H1 (cell line): ENCODE measurements around the gene MEFV. TPM values are rescaled to one million over a fixed set of nuclear protein-coding genes. Genes with fewer than 3 reads are reported as not detected.
A peak's percentile ranks its signal among the peaks of the same experiment; 100 is the strongest.

Source experiments
- CTCF ChIA-PET: fragments of 300-600 bp; sonication (Branson Sonifier 250); formaldehyde crosslinking; loops from one replicate; lab custom pipeline; 2021; ENCODE audit not compliant: partially characterized antibody; lab: Charles Lee
- POLR2A ChIA-PET: fragments of 300-600 bp; sonication (Branson Sonifier 250); formaldehyde crosslinking; loops from one replicate; lab custom pipeline; 2021; ENCODE audit warnings: inconsistent platforms; ENCODE audit not compliant: partially characterized antibody; lab: Charles Lee
- DNase-seq, 2 experiments: peaks; one replicate each; pipeline versions ENCODE4 v3.0.0 to v3.0.0-alpha.2; 2010 to 2022; ENCODE audit warnings: low spot score in 2 of 2, low read depth in 1 of 2, mixed read lengths in 1 of 2
- FAIRE-seq: peaks from 2 replicates; lab custom pipeline; 2011; peaks lifted over from hg19 to GRCh38; lab: Jason Lieb, UNC
- H2AFZ ChIP-seq: 2 replicates; pipeline ENCODE4 v1.8.1; 2012; ENCODE audit warnings: low read length, inconsistent platforms
- H2AK5ac ChIP-seq: 2 replicates; pipeline ENCODE4 v1.6.1; 2013; ENCODE audit warnings: low read depth, low read length
- H2BK120ac ChIP-seq: replicated peaks from 2 replicates; pipeline ENCODE3; 2013; ENCODE audit warnings: low read depth, low read length, inconsistent platforms
- H2BK12ac ChIP-seq: 2 replicates; pipeline ENCODE4 v1.6.1; 2013; ENCODE audit warnings: low read depth, low read length
- H2BK15ac ChIP-seq: 2 replicates; pipeline ENCODE4 v1.6.1; 2013; ENCODE audit warnings: low read length
- H2BK20ac ChIP-seq: 2 replicates; pipeline ENCODE4 v1.6.1; 2013; ENCODE audit warnings: low read length
- H2BK5ac ChIP-seq: 2 replicates; pipeline ENCODE4 v1.6.1; 2013; ENCODE audit warnings: low read depth, low read length
- H3K14ac ChIP-seq: 2 replicates; pipeline ENCODE4 v1.6.1; 2013; ENCODE audit warnings: inconsistent platforms; ENCODE audit not compliant: insufficient read length
- H3K18ac ChIP-seq: 2 replicates; pipeline ENCODE4 v1.6.1; 2013; ENCODE audit warnings: low read length; ENCODE audit errors: extremely low read depth
- H3K23ac ChIP-seq: 2 replicates; pipeline ENCODE4 v1.6.1; 2013; ENCODE audit warnings: inconsistent platforms; ENCODE audit not compliant: insufficient read length
- H3K23me2 ChIP-seq: 2 replicates; pipeline ENCODE4 v1.6.1; 2013; ENCODE audit warnings: low read depth, low read length
- H3K27ac ChIP-seq: 2 replicates; pipeline ENCODE4 v1.6.1; 2011; ENCODE audit warnings: low read depth, low read length, inconsistent platforms
- H3K27me3 ChIP-seq, 4 experiments: replicated peaks in 1 of 4; 1 replicate in 1 of 4; 2 replicates in 3 of 4; pipeline versions ENCODE4 v1.6.1 to v1.8.1; 2011 to 2013; ENCODE audit warnings: low read length in 3 of 4, mild to moderate bottlenecking in 3 of 4, inconsistent platforms in 2 of 4, mixed read lengths in 2 of 4, moderate library complexity in 1 of 4; ENCODE audit not compliant: control insufficient read depth in 3 of 4, insufficient read depth in 3 of 4; ENCODE audit errors: extremely low read depth in 1 of 4
- H3K36me3 ChIP-seq, 4 experiments: 2 replicates each; pipeline versions ENCODE4 v1.6.1 to v1.8.1; 2011 to 2013; ENCODE audit warnings: mild to moderate bottlenecking in 4 of 4, low read length in 3 of 4, moderate library complexity in 2 of 4, control low read depth in 1 of 4, inconsistent platforms in 1 of 4; ENCODE audit not compliant: insufficient read depth in 4 of 4, control insufficient read depth in 2 of 4
- H3K4ac ChIP-seq: replicated peaks from 2 replicates; pipeline ENCODE3; 2013; ENCODE audit warnings: low read length, low read depth, mixed read lengths, inconsistent platforms; ENCODE audit not compliant: insufficient read length
- H3K4me1 ChIP-seq, 4 experiments: replicated peaks in 1 of 4; 1 replicate in 1 of 4; 2 replicates in 3 of 4; pipeline versions ENCODE4 v1.6.1 to v1.8.1; 2011 to 2013; ENCODE audit warnings: low read length in 3 of 4, inconsistent platforms in 2 of 4, mixed read lengths in 1 of 4; ENCODE audit not compliant: insufficient read depth in 4 of 4, control insufficient read depth in 3 of 4
- H3K4me2 ChIP-seq, 2 experiments: 2 replicates each; pipeline versions ENCODE4 v1.6.1 to v1.8.1; 2011 to 2013; ENCODE audit warnings: low read depth in 2 of 2, low read length in 2 of 2, control low read depth in 1 of 2, inconsistent platforms in 1 of 2, mild to moderate bottlenecking in 1 of 2; ENCODE audit not compliant: insufficient read depth in 1 of 2
- H3K4me3 ChIP-seq, 4 experiments: fragments of 200-600, 300-600 bp in 1 of 4; sonication (generic), shearing (Covaris generic), sonication (Bioruptor Twin) in 1 of 4; 2 replicates each; pipeline versions ENCODE4 v1.5.1 to v1.8.1; 2011 to 2016; ENCODE audit warnings: low read length in 4 of 4, low read depth in 3 of 4, control low read depth in 2 of 4, inconsistent platforms in 2 of 4, mild to moderate bottlenecking in 2 of 4, mixed read lengths in 1 of 4, moderate library complexity in 1 of 4; ENCODE audit not compliant: insufficient read depth in 2 of 4; ENCODE audit errors: extremely low read depth in 1 of 4
- H3K56ac ChIP-seq: replicated peaks from 2 replicates; pipeline ENCODE3; 2013; ENCODE audit warnings: low read depth, mild to moderate bottlenecking, mixed read lengths, low read length, inconsistent platforms; ENCODE audit not compliant: insufficient read length
- H3K79me1 ChIP-seq: 2 replicates; pipeline ENCODE4 v1.6.1; 2013; ENCODE audit warnings: low read depth, low read length, control low read depth
- H3K79me2 ChIP-seq, 2 experiments: 2 replicates each; pipeline versions ENCODE4 v1.6.1 to v1.8.1; 2012 to 2013; ENCODE audit warnings: low read length in 2 of 2, mild to moderate bottlenecking in 2 of 2, inconsistent platforms in 1 of 2; ENCODE audit not compliant: insufficient read depth in 2 of 2, control insufficient read depth in 1 of 2
- H3K9ac ChIP-seq, 4 experiments: replicated peaks in 1 of 4; 1 replicate in 1 of 4; 2 replicates in 3 of 4; pipeline versions ENCODE4 v1.6.1 to v1.8.1; 2011 to 2013; ENCODE audit warnings: low read depth in 3 of 4, low read length in 3 of 4, control low read depth in 2 of 4, mild to moderate bottlenecking in 2 of 4, moderate library complexity in 2 of 4, inconsistent platforms in 1 of 4; ENCODE audit errors: extremely low read depth in 1 of 4
- H3K9me3 ChIP-seq, 2 experiments: 2 replicates each; pipeline versions ENCODE4 v1.6.1 to v1.8.1; 2012 to 2013; ENCODE audit warnings: mild to moderate bottlenecking in 2 of 2, moderate library complexity in 2 of 2, control low read depth in 1 of 2, inconsistent platforms in 1 of 2, low read depth in 1 of 2, low read length in 1 of 2, mixed read lengths in 1 of 2; ENCODE audit not compliant: insufficient read depth in 2 of 2
- H4K20me1 ChIP-seq, 2 experiments: replicated peaks in 1 of 2; 2 replicates each; pipeline versions ENCODE3 to v1.8.1; 2011 to 2013; ENCODE audit warnings: inconsistent platforms in 2 of 2, low read length in 2 of 2, mild to moderate bottlenecking in 1 of 2; ENCODE audit not compliant: insufficient read depth in 2 of 2, control insufficient read depth in 1 of 2
- H4K5ac ChIP-seq: 2 replicates; pipeline ENCODE4 v1.6.1; 2013; ENCODE audit warnings: low read length, low read depth, mixed read lengths, inconsistent platforms; ENCODE audit not compliant: insufficient read length
- H4K8ac ChIP-seq: 2 replicates; pipeline ENCODE4 v1.8.0; 2013; ENCODE audit warnings: mild to moderate bottlenecking, moderate library complexity, low read length, inconsistent platforms; ENCODE audit not compliant: insufficient read depth; ENCODE audit errors: extremely low read depth
- H4K91ac ChIP-seq: replicated peaks from 2 replicates; pipeline ENCODE3; 2013; ENCODE audit warnings: low read length, mixed read lengths, inconsistent platforms; ENCODE audit not compliant: insufficient read length
- ASH2L ChIP-seq: fragments of 200-600, 300-600 bp; sonication (generic); IDR thresholded peaks from one replicate; pipeline ENCODE4 v1.7.1; 2017; ENCODE audit warnings: low read length
- CBX8 ChIP-seq: fragments of 300-800, 300-1000 bp; sonication (generic); IDR thresholded peaks from 2 replicates; pipeline ENCODE4 v1.7.1; 2016; ENCODE audit warnings: low read depth, low read length, borderline replicate concordance
- CHD2 ChIP-seq: IDR thresholded peaks from 2 replicates; pipeline ENCODE4 v1.6.1; 2012; ENCODE audit warnings: low read length, improper control_type of control experiment
- CREB1 ChIP-seq: IDR thresholded peaks from 2 replicates; pipeline ENCODE4 v1.6.1; 2012; ENCODE audit warnings: inconsistent platforms
- POLR2A ChIP-seq, 2 experiments: IDR thresholded peaks; 1 replicate in 1 of 2; 2 replicates in 1 of 2; pipeline ENCODE4 v1.6.1; 2011; ENCODE audit warnings: low read depth in 2 of 2, low read length in 2 of 2, mild to moderate bottlenecking in 2 of 2; ENCODE audit errors: control extremely low read depth in 1 of 2
- POLR2AphosphoS5 ChIP-seq: IDR thresholded peaks from 2 replicates; pipeline ENCODE4 v1.6.1; 2011; ENCODE audit warnings: low read depth, low read length
- SIX5 ChIP-seq: IDR thresholded peaks from 2 replicates; pipeline ENCODE4 v1.6.1; 2011; ENCODE audit warnings: mild to moderate bottlenecking, low read depth, low read length
- ZNF274 ChIP-seq: IDR thresholded peaks from 2 replicates; pipeline ENCODE4 v1.7.0; 2012; ENCODE audit warnings: low read length, borderline replicate concordance; ENCODE audit errors: extremely low read depth
- WGBS, 2 experiments: shearing (Covaris generic) in 1 of 2; methylation state at CpG; one replicate each; pipeline versions ENCODE4 v1.1.6 to v1.1.7; 2013 to 2015; ENCODE audit warnings: low lambda C conversion rate in 2 of 2, mixed read lengths in 2 of 2, inconsistent platforms in 1 of 2, low coverage in 1 of 2, missing lambda C conversion rate in 1 of 2; ENCODE audit not compliant: insufficient replicate concordance in 2 of 2, insufficient coverage in 1 of 2, insufficient read length in 1 of 2; ENCODE audit errors: extremely low coverage in 1 of 2, missing lambda C conversion rate in 1 of 2; 5-methylcytosine and 5-hydroxymethylcytosine counted together
- polyA plus RNA-seq, 7 experiments: library from polyadenylated mRNA; depleted of rRNA in 3 of 7; stranded (reverse) in 5 of 7; unstranded in 2 of 7; fragments of >200 nt in 5 of 7; fragments of 200-250 nt in 2 of 7; gene quantifications; 1 replicate in 5 of 7; 2 replicates in 1 of 7; 4 replicates in 1 of 7; pipeline versions ENCODE4 v1.2.1 to v1.2.3, GENCODE V29; 2011 to 2013; ENCODE audit warnings: missing spikeins in 2 of 7, mixed read lengths in 2 of 7
- total RNA-seq: library from RNA; stranded (reverse); fragmentation: NEBNext Ultra II Directional; extraction: Animal tissue kit (Norgen Biotek cat#: 25700); gene quantifications from 2 replicates; pipeline ENCODE4 v1.2.1, GENCODE V29; 2021

MEFV gene
- total and polyA plus RNA-seq, 2 of the 8 experiments (the other 6 are each of a cell fraction or from before 2014, with no cell fraction given): 0.03 TPM; not detected in 1

DNA sequence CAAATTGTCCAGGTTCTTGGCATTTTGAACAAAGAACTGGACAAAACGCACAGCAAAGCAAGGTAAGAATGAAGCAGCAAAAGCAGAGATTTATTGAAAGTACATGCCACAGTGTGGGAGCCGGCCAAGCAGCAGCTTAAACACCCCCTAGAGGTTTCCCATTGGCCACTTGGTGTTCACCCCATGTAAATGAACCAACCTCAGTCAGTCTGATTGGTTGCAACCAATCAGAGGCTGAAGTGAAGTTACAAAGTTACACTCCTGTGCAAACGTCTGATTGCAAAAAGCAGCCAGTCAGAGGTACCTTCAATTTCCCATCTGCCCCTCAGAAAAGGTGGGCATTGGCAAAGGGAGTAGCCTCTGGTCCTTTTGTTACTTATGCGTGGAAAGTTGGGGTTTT lies 18.1 kb upstream of the MEFV start:
- 73% methylated on average over 4 of the region's 4 CpGs; no CpG with 5 or more reads in 1 of the 2 experiments for WGBS, 2 experiments

More for the DNA sequence above, 18.1 kb upstream of the MEFV start:
- Histone ChIP-seq H3K23ac (no peak overlapping the region), H4K5ac (no peak overlapping the region), H2BK20ac (no peak overlapping the region), H3K9me3 (peaks cover 0 to 3% of the 10 kb centered on the region in 2 experiments; a peak in 1 of 4 replicates), H3K79me1 (no peaks in the 10 kb centered on the region), H3K27ac (no peak overlapping the region), H3K56ac (no peak overlapping the region), H3K23me2 (no peaks in the 10 kb centered on the region), H2AFZ (0 out of 2 replicates have a peak overlapping the region, but pooled peaks have one; percentile 35), H2BK15ac (no peak overlapping the region), H2BK120ac (no peak overlapping the region), H3K18ac (no peak overlapping the region), H3K4ac (no peak overlapping the region), H3K4me3 (no peak overlapping the region), H3K4me2 (no peak overlapping the region), H2BK5ac (no peak overlapping the region), H3K4me1 (no peaks in the 10 kb centered on the region), H4K20me1 (no peaks in the 10 kb centered on the region), H2AK5ac (no peak overlapping the region), H3K9ac (no peak overlapping the region), H3K14ac (no peak overlapping the region), H4K91ac (no peak overlapping the region), H3K27me3 (no peaks in the 10 kb centered on the region; a peak in 1 of 7 replicates), H2BK12ac (no peak overlapping the region), H3K79me2 (no peaks in the 10 kb centered on the region), H3K36me3 (no peaks in the 10 kb centered on the region), H4K8ac (no peak overlapping the region)
- TF ChIP-seq SIX5 (no peak), ZNF274 (no peak), ASH2L (no peak), POLR2AphosphoS5 (no peak), CBX8 (no peak), POLR2A (IDR thresholded peaks at IDR 0.05; ENCODE audit: control extremely low read depth in 1 of 2, low read depth in 2 of 2, low read length in 2 of 2) (no peak), CREB1 (no peak), CHD2 (no peak)
- POLR2A ChIA-PET: interaction anchor here (1.0 to 1.3 kb wide), 3 partner anchors 8 to 35 kb away, joined by 3 read pairs; no protein-coding TSS in a partner anchor
- FAIRE-seq (no peak), DNase-seq (no peak)
- CTCF ChIA-PET: no interaction called here
